Measurements from ENCODE around the gene NFATC2IP. TPM values are rescaled to one million over a fixed set of nuclear protein-coding genes. Genes with fewer than 3 reads are reported as not detected.

NFATC2IP gene
- total and polyA plus RNA-seq, 2 donors (not counting 1 experiment from before 2014, with no cell fraction given) = 96.4 to 102 TPM

DNA sequence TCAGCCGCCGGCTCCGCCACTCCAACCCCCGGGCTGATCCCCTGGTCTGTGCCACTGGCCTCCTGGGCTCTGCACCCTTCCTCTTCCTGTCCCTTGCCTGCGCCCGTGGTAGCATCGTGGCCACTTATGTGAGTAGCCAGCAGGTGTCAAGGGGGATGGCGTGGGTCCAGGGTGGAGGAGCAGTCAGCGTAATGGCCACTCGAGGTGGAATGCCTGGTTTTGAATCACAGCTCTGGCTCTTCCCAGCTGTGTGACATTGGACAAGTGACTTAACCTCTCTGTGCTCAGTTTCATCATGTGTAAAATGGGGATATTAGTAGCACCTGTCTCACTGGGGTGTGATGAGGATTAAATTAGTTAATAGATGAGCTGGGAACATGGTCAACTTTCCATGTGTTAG, 31.7 kb downstream of the NFATC2IP start:
- H3K4me1 ChIP-seq (ENCODE audit: control insufficient read depth in 2 of 2, insufficient read depth in 2 of 2, low read length in 2 of 2) = peaks cover 16 to 22% of the 10 kb centered on the region in 2 donors
- Mint-ChIP-seq H3K4me1 (peaks cover 20% of the 10 kb centered on the region), H3K9me3 (ENCODE audit: insufficient read depth) (peaks cover 4% of the 10 kb centered on the region), H3K4me3 (no peak overlapping the region), H3K27me3 (peaks cover 2% of the 10 kb centered on the region), H3K27ac (no peak overlapping the region)
- H4K20me1 ChIP-seq (ENCODE audit: control insufficient read depth, insufficient read depth, low read length, poor library complexity, severe bottlenecking) = peaks cover 41% of the 10 kb centered on the region
- ATAC-seq (ENCODE audit: low read depth) (no peak), DNase-seq (no peak)
- no peak overlapping the region for H3K9ac ChIP-seq (ENCODE audit: low read length)
- peaks cover 24% of the 10 kb centered on the region for H3K79me2 ChIP-seq (ENCODE audit: control insufficient read depth, insufficient read depth, low read length)
- H2AFZ ChIP-seq (ENCODE audit: insufficient read depth, low read depth, low read length, poor library complexity, severe bottlenecking) = no peak overlapping the region
- H3K36me3 ChIP-seq (replicated peaks in 1 of 2; ENCODE audit: control extremely low read depth in 1 of 2, control insufficient read depth in 1 of 2, extremely low read depth in 1 of 2, insufficient read depth in 2 of 2, low read length in 1 of 2) = peaks cover 0 to 71% of the 10 kb centered on the region in 2 experiments
- no peak for TF ChIP-seq EZH2 (IDR thresholded peaks at IDR 0.05; ENCODE audit: borderline replicate concordance, insufficient read depth, low read depth, low read length, poor library complexity, severe bottlenecking)
- TF ChIP-seq, protein P1, sequence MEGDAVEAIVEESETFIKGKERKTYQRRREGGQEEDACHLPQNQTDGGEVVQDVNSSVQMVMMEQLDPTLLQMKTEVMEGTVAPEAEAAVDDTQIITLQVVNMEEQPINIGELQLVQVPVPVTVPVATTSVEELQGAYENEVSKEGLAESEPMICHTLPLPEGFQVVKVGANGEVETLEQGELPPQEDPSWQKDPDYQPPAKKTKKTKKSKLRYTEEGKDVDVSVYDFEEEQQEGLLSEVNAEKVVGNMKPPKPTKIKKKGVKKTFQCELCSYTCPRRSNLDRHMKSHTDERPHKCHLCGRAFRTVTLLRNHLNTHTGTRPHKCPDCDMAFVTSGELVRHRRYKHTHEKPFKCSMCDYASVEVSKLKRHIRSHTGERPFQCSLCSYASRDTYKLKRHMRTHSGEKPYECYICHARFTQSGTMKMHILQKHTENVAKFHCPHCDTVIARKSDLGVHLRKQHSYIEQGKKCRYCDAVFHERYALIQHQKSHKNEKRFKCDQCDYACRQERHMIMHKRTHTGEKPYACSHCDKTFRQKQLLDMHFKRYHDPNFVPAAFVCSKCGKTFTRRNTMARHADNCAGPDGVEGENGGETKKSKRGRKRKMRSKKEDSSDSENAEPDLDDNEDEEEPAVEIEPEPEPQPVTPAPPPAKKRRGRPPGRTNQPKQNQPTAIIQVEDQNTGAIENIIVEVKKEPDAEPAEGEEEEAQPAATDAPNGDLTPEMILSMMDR (IDR thresholded peaks at IDR 0.05) = no peak
- H3K27ac ChIP-seq (ENCODE audit: low read length in 2 of 2) = no peak overlapping the region
- intact Hi-C loops (cut with micrococcal nuclease) = no loop called here
- no peak overlapping the region for H3K4me2 ChIP-seq (replicated peaks; ENCODE audit: low read depth, low read length, poor library complexity, severe bottlenecking)
- H3K27me3 ChIP-seq (replicated peaks in 1 of 4; ENCODE audit: control extremely low read depth in 1 of 4, control insufficient read depth in 3 of 4, insufficient read depth in 4 of 4, low read length in 3 of 4) = peaks cover 0 to 13% (median 0%) of the 10 kb centered on the region in 4 experiments
- POLR2A ChIA-PET = no interaction called here
- CTCF ChIA-PET = no interaction called here
- H3K9me3 ChIP-seq (ENCODE audit: control extremely low read depth in 1 of 3, control insufficient read depth in 2 of 3, insufficient read depth in 1 of 3, low read length in 2 of 3) = peaks cover 0 to 30% (median 10%) of the 10 kb centered on the region in 3 donors
- no peak overlapping the region for H3K4me3 ChIP-seq (ENCODE audit: control extremely low read depth in 1 of 5, extremely low read depth in 1 of 5, insufficient read depth in 1 of 5, low read depth in 2 of 5, low read length in 4 of 5)
- 98% methylated on average over 10 of the region's 10 CpGs for WGBS (ENCODE audit: insufficient coverage)

GRCh38 chr16:28982949-28983348, 32.2 kb downstream of the NFATC2IP start:
- Mint-ChIP-seq H3K27ac (no peak overlapping the region), H3K4me3 (no peak overlapping the region), H3K4me1 (peaks cover 17% of the 10 kb centered on the region), H3K9me3 (ENCODE audit: insufficient read depth) (peaks cover 6% of the 10 kb centered on the region), H3K27me3 (peaks cover 3% of the 10 kb centered on the region)
- Histone ChIP-seq H3K36me3 (replicated peaks in 1 of 2; ENCODE audit: control extremely low read depth in 1 of 2, control insufficient read depth in 1 of 2, extremely low read depth in 1 of 2, insufficient read depth in 2 of 2, low read length in 1 of 2) (peaks cover 0 to 67% of the 10 kb centered on the region in 2 experiments), H3K27me3 (replicated peaks in 1 of 4; ENCODE audit: control extremely low read depth in 1 of 4, control insufficient read depth in 3 of 4, insufficient read depth in 4 of 4, low read length in 3 of 4) (peaks cover 0 to 13% (median 0%) of the 10 kb centered on the region in 4 experiments), H4K20me1 (ENCODE audit: control insufficient read depth, insufficient read depth, low read length, poor library complexity, severe bottlenecking) (peaks cover 36% of the 10 kb centered on the region), H3K4me3 (ENCODE audit: control extremely low read depth in 1 of 5, extremely low read depth in 1 of 5, insufficient read depth in 1 of 5, low read depth in 2 of 5, low read length in 4 of 5) (no peak overlapping the region), H2AFZ (ENCODE audit: insufficient read depth, low read depth, low read length, poor library complexity, severe bottlenecking) (no peak overlapping the region), H3K27ac (ENCODE audit: low read length in 2 of 2) (no peak overlapping the region), H3K9ac (ENCODE audit: low read length) (no peak overlapping the region), H3K79me2 (ENCODE audit: control insufficient read depth, insufficient read depth, low read length) (peaks cover 18% of the 10 kb centered on the region), H3K4me2 (replicated peaks; ENCODE audit: low read depth, low read length, poor library complexity, severe bottlenecking) (no peak overlapping the region), H3K9me3 (ENCODE audit: control extremely low read depth in 1 of 3, control insufficient read depth in 2 of 3, insufficient read depth in 1 of 3, low read length in 2 of 3) (peaks cover 0 to 30% (median 12%) of the 10 kb centered on the region in 3 donors), H3K4me1 (ENCODE audit: control insufficient read depth in 2 of 2, insufficient read depth in 2 of 2, low read length in 2 of 2) (peaks cover 16 to 22% of the 10 kb centered on the region in 2 donors)
- DNase-seq = no peak
- ChIA-PET CTCF (no interaction called here), POLR2A (no interaction called here)
- 100% methylated on average over 8 of the region's 11 CpGs for WGBS (ENCODE audit: insufficient coverage)
- no peak for ATAC-seq (ENCODE audit: low read depth)
- TF ChIP-seq, protein P1 (IDR thresholded peaks at IDR 0.05) = no peak
- TF ChIP-seq EZH2 (IDR thresholded peaks at IDR 0.05; ENCODE audit: borderline replicate concordance, insufficient read depth, low read depth, low read length, poor library complexity, severe bottlenecking) = no peak
- intact Hi-C loops (cut with micrococcal nuclease) = no loop called here
